ES-I3 (cell line): ENCODE results near the gene BIRC5.
"Not testable (repeated sequence)": the region's sequence is repeated elsewhere in the genome, so short reads cannot be mapped to it uniquely, and the experiment has no call there.

Experiments
- H3K36me3 ChIP-seq: 2 replicates; pipeline ENCODE4 v1.6.1; 2013; ENCODE audit warnings: mild to moderate bottlenecking, low read length, control low read depth, moderate library complexity; ENCODE audit not compliant: insufficient read depth
- H3K4me1 ChIP-seq: 2 replicates; pipeline ENCODE4 v1.6.1; 2013; ENCODE audit warnings: mild to moderate bottlenecking, control low read depth, low read length; ENCODE audit not compliant: insufficient read depth
- H3K9ac ChIP-seq: 2 replicates; pipeline ENCODE4 v1.6.1; 2013; ENCODE audit warnings: low read depth, mild to moderate bottlenecking, low read length, moderate library complexity
- H3K9me3 ChIP-seq: 2 replicates; pipeline ENCODE4 v1.6.1; 2013; ENCODE audit warnings: mild to moderate bottlenecking, low read length, moderate library complexity; ENCODE audit not compliant: control insufficient read depth, insufficient read depth

Gene BIRC5

DNA sequence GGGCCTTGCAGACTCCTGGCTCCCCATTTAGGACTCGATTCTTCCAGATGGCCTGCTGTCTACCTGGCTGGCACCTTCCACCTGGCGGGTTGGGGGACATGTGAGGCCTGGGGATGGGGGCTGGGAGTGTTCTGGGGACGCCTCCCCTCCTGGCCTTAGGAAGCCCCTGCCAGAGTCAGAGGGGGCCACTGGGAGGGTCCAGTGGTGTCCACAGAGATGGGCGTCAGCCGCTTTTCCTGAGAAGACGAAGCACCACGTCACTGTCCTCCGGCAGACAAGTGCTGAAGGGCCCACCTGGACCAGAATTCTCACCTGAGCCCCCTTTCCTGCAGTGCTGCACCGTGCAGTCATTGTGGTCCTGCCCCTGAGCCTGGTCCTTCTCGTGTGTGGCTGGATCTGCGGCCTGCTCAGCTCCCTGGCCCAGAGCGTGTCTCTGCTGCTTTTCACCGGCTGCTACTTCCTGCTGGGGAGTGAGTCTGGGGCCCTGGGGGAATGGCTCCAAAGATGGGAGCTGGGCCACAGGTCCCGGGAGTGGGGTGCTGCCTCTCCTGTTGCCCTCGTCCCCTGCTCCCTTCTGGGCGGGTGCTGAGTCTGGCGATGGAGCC lies 20.3 kb downstream of the BIRC5 start:
- no peaks in the 10 kb centered on the region for H3K36me3 ChIP-seq
- H3K4me1 ChIP-seq, result no peaks in the 10 kb centered on the region; the same call in 1 of the 2 replicates
- no peak overlapping the region for H3K9ac ChIP-seq
- H3K9me3 ChIP-seq, result no peaks in the 10 kb centered on the region

- H3K9me3 ChIP-seq, H3K4me1 ChIP-seq, H3K36me3 ChIP-seq, H3K9ac ChIP-seq: not testable (repeated sequence)
Observed at GRCh38 chr17:78235022-78235421, 21.0 kb downstream of the BIRC5 start.

- H3K9me3 ChIP-seq, result no peaks in the 10 kb centered on the region
- no peak overlapping the region for H3K9ac ChIP-seq
- no peaks in the 10 kb centered on the region; the same call in 1 of the 2 replicates for H3K4me1 ChIP-seq
- H3K36me3 ChIP-seq, result no peaks in the 10 kb centered on the region
Observed at GRCh38 chr17:78235885-78236284, 21.8 kb downstream of the BIRC5 start.

GRCh38 chr17:78236362-78237127 lies 22.5 kb downstream of the BIRC5 start:
- Histone ChIP-seq H3K9me3 (no peaks in the 10 kb centered on the region), H3K36me3 (no peaks in the 10 kb centered on the region), H3K4me1 (no peaks in the 10 kb centered on the region; the same call in 1 of the 2 replicates), H3K9ac (no peak overlapping the region)

- H3K9ac ChIP-seq, result no peak overlapping the region
- no peaks in the 10 kb centered on the region for H3K36me3 ChIP-seq
- no peaks in the 10 kb centered on the region; the same call in 1 of the 2 replicates for H3K4me1 ChIP-seq
- no peaks in the 10 kb centered on the region for H3K9me3 ChIP-seq
Observed at GRCh38 chr17:78237401-78238012, 23.5 kb downstream of the BIRC5 start.

DNA sequence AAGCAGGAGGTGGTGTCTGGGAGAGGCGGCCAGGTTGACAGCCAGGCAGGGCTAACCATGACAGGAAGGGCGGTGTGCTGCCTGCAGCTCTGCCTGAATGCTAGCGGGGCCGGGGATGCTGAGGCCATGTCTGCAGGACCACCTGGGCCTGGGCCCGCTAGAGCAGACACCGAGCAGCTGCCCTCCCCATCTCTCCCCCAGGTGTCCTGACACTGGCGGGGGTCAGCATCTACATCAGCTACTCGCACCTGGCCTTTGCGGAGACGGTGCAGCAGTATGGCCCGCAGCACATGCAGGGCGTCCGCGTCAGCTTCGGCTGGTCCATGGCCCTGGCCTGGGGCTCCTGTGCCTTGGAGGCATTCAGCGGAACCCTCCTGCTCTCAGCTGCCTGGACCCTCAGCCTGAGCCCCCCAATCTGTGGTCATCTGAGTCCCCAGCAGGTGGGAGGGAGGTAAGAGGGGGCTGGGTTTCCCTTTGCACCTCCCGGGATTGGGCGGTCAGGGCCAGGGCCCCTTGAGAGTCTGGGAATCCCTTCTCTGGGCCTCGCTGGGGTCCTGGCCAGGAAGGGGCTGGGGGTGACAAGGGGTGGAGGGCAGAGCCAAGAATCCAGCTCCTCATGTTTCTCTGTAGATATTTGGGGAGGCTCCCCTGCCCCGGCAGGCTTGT lies 24.9 kb downstream of the BIRC5 start:
- Histone ChIP-seq H3K4me1 (no peaks in the 10 kb centered on the region; the same call in 1 of the 2 replicates), H3K36me3 (no peaks in the 10 kb centered on the region), H3K9ac (no peak overlapping the region), H3K9me3 (no peaks in the 10 kb centered on the region)

DNA sequence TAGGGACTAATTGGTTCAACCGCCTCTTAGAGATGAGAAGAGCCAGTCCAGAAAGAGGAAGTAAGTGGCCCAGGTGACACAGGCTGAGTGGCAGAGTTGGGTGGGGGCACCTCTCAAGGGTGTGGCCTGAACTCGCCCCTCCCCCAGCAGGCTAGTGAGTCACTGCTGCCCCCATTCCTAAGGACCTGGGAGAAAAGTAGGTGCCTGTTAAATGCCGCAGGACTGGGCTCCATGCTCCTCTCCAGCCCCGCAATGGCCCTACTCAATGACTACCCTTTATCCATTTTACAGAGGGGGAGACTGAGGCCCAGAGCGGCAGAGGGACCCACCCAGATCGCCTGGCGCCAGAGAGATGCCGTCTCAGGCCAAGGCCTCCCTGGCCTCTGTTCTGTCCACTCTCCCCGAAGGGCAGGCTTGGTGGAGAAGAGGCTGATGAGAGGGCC lies 25.5 kb downstream of the BIRC5 start:
- Histone ChIP-seq H3K36me3 (no peaks in the 10 kb centered on the region), H3K9me3 (no peaks in the 10 kb centered on the region), H3K9ac (no peak overlapping the region), H3K4me1 (no peaks in the 10 kb centered on the region; the same call in 1 of the 2 replicates)

GRCh38 chr17:78240012-78240655 lies 26.1 kb downstream of the BIRC5 start:
- H3K9me3 ChIP-seq, result no peaks in the 10 kb centered on the region
- H3K4me1 ChIP-seq, result no peaks in the 10 kb centered on the region; the same call in 1 of the 2 replicates
- no peak overlapping the region for H3K9ac ChIP-seq
- no peaks in the 10 kb centered on the region for H3K36me3 ChIP-seq

- Histone ChIP-seq H3K9ac (no peak overlapping the region), H3K36me3 (no peaks in the 10 kb centered on the region), H3K9me3 (0 out of 2 replicates have a peak, but pooled peaks cover 5% of the 10 kb centered on the region), H3K4me1 (no peaks in the 10 kb centered on the region; the same call in 1 of the 2 replicates)
Observed at GRCh38 chr17:78240839-78241238, 26.8 kb downstream of the BIRC5 start.

DNA sequence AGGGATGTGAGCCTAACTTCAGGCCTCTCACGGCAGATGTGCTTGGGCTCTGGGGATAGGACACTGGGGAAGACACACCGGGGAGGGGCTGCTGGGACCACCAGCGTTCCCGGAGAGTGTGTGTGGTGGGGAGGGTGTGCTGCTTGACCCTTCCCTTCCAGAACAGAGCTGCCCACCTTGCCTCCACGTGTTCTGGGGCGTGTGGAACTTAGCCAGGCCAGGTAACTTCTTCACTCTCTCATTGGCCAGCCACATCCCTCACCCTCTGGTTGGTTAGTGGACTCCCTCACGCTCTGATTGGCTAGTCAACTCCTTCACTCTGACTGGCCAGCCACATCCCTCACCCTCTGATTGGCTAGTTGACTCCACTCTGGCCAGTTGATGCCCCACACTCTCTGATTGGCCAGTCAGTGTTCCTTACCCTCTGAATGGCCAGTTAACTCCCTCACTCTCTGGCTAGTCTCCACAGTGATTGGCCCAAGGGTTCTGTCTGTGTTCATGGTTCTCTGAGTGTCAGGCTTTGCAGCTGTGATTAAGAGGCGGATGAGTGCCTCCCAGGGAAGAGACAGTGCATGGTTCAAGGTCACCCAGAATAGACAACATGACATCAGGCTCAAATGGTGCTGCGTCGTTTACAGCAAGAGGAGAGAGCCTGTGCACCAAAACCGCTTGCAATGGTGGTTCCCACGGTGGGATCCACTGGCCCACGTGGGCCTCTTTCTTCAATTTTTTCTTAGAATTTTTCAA lies 27.4 kb downstream of the BIRC5 start:
- Histone ChIP-seq H3K9ac (no peak overlapping the region), H3K9me3 (0 out of 2 replicates have a peak, but pooled peaks cover 5% of the 10 kb centered on the region), H3K36me3 (no peaks in the 10 kb centered on the region), H3K4me1 (no peaks in the 10 kb centered on the region; the same call in 1 of the 2 replicates)

DNA sequence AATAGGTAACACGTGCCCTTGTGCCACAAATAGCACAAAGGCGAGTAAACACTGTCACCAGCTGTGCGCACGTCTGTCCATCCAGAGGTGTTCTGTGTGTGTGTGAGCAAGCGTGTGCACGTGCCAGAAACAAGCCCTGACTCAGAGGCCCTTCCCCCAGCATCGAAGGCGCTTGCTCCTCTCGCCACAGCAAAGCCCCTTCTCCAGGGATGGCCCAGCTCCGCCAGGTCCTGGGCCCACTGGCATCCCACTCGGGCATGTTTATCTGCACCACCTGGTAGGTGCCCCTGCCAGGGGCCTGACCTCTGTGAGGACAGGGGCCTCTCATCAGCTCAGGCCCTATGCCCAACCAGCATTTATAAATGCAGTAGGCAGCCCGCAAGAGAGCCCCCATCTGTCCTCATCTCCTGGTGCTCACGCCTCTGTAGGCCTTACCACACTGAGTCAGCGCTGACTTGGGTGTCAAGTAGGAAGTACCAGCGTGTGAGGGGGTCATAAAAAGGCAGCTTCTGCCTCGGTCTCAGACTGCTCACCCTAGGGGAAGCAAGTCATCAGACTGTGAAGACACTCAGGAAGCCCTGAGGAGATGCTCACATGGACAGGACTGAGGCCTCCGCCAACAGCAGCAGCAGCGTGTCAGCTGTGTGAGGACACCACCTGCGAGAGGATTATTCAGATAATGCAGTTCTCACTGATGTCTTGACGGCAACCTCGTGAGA lies 28.1 kb downstream of the BIRC5 start:
- no peaks in the 10 kb centered on the region for H3K36me3 ChIP-seq
- no peaks in the 10 kb centered on the region; the same call in 1 of the 2 replicates for H3K4me1 ChIP-seq
- H3K9ac ChIP-seq, result no peak overlapping the region
- 0 out of 2 replicates have a peak, but pooled peaks cover 5% of the 10 kb centered on the region for H3K9me3 ChIP-seq

DNA sequence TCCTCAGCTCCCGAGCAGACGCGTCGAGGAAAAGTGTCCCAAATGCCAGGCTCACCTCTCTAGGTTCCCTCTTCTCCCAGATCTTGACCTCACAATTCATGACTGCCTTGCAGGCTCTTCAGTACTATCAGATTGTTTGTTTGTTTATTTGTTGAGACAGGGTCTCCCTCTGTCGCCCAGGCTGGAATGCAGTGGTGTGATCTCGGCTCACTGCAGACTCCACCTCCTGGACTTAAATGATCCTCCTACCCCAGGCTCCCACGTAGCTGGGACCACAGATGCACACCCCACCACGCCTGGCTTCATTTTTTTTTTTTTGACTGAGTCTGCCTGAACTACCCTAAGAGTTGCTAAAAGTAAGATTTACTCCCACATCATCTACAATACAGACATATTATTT lies 33.3 kb downstream of the BIRC5 start:
- Histone ChIP-seq H3K4me1 (peaks cover 6% of the 10 kb centered on the region), H3K9ac (no peak overlapping the region)

More for the DNA sequence above, 33.3 kb downstream of the BIRC5 start:
- H3K9me3 ChIP-seq, result 0 out of 2 replicates have a peak, but pooled peaks cover 5% of the 10 kb centered on the region
- no peaks in the 10 kb centered on the region for H3K36me3 ChIP-seq
